ENCODE measurements around the gene BROX. TPM values are rescaled to one million over a fixed set of nuclear protein-coding genes. Genes with fewer than 3 reads are reported as not detected.
"Not testable (repeated sequence)": the region's sequence is repeated elsewhere in the genome, so short reads cannot be mapped to it uniquely, and the experiment has no call there.

The BROX gene
- total and polyA plus RNA-seq, 4 experiments from 2014 or later = 15.6 to 68.3 (median 41.5) TPM

DNA sequence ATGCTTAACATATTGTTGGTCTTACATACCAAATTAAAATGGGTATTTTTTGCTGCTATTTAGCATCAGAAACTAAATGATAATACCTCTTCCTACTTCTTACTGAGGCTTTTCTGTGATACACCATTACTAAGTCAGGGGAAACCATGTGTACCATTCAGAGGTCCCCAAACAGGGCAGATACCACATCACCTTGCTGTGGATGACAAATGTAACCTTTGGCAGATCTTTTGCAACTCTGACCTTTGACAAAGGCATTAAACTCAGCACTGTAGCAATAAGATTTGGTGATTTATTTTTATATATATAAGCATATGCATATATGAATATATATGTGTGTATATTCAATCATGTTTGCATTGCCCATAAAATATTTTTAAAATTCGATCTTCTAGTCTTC, 27.6 kb downstream of the BROX start:
- Histone ChIP-seq H3K4me1 (ENCODE audit: insufficient read depth, low read length) (no peaks in the 10 kb centered on the region), H3K9me3 (ENCODE audit: control insufficient read depth in 1 of 2, low read length in 2 of 2) (no peaks in the 10 kb centered on the region), H3K27me3 (ENCODE audit: insufficient read depth, low read length) (no peaks in the 10 kb centered on the region), H3K36me3 (ENCODE audit: insufficient read depth, low read length) (peaks cover 6% of the 10 kb centered on the region), H3K27ac (ENCODE audit: low read depth, low read length) (no peak overlapping the region), H3K4me3 (ENCODE audit: low read length in 2 of 2) (no peak overlapping the region)
- DNase-seq = no peak
- peaks cover 3 to 4% of the 10 kb centered on the region in 2 donors for H3K36me3 Mint-ChIP-seq
- H3K27me3 Mint-ChIP-seq = no peaks in the 10 kb centered on the region
- CTCF ChIA-PET (ENCODE audit: partially characterized antibody) = interaction anchor here (1.3 to 2.3 kb wide), 3 partner anchors 11 to 350 kb away, joined by 5 to 13 read pairs (median 7); no protein-coding TSS in a partner anchor
- no peaks in the 10 kb centered on the region for H3K4me1 Mint-ChIP-seq
- no peak overlapping the region for H3K27ac Mint-ChIP-seq
- H3K9me3 Mint-ChIP-seq = no peaks in the 10 kb centered on the region
- H3K4me3 Mint-ChIP-seq = no peak overlapping the region
- intact Hi-C loops (cut with micrococcal nuclease) = loop anchor here (2.0 kb wide), 1 partner anchor 383 kb away; no protein-coding TSS in a partner anchor
- POLR2A ChIA-PET (ENCODE audit: partially characterized antibody) = no interaction called here

DNA sequence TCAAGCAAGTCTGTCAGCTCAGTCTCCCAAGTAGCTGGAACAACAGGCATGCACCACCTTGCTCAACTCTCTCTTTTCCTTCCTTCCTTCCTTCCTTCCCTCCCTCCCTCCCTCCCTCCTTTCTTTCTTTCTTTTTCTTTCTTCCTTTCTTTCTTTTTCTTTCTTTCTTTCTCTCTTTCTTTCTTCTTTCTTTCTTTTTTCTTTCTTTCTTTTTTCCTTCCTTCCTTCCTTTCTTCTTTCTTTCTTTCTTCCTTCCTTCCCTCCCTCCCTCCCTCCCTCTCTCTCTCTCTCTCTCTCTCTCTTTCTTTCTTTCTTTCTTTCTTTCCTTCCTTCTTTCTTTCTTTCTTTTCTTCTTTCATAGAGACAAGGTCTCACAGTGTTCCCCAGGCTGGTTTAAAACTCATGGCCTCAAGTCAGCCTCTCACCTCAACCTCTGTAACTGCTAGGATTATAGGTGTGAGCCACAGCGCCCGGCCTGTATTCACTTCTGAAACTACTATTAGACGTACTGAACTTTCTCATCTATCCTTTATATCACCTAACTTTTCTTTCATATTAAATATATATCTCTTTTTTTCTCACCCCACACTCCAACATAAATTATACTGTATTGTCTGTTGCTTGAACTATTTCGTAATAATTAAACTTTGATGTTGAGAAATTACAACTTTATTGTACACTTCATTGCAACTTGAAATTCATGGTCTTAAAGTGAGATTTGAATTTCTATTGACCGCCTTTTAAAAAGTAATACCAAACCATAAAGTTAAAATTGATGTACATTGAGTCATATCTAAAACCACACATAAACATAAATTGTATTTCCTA, 29.5 kb downstream of the BROX start:
- H3K36me3 ChIP-seq (ENCODE audit: insufficient read depth, low read length); H3K27ac ChIP-seq (ENCODE audit: low read depth, low read length); H3K27me3 Mint-ChIP-seq; H3K9me3 ChIP-seq (ENCODE audit: control insufficient read depth in 1 of 2, low read length in 2 of 2); H3K4me3 ChIP-seq (ENCODE audit: low read length in 2 of 2); POLR2A ChIA-PET (ENCODE audit: partially characterized antibody); H3K4me3 Mint-ChIP-seq; DNase-seq; CTCF ChIA-PET (ENCODE audit: partially characterized antibody); H3K4me1 Mint-ChIP-seq; H3K27me3 ChIP-seq (ENCODE audit: insufficient read depth, low read length); H3K9me3 Mint-ChIP-seq; H3K36me3 Mint-ChIP-seq; intact Hi-C loops (cut with micrococcal nuclease); H3K4me1 ChIP-seq (ENCODE audit: insufficient read depth, low read length): not testable (repeated sequence)
- H3K27ac Mint-ChIP-seq = peak overlapping the region in 1 of 7 donors; percentile 13

DNA sequence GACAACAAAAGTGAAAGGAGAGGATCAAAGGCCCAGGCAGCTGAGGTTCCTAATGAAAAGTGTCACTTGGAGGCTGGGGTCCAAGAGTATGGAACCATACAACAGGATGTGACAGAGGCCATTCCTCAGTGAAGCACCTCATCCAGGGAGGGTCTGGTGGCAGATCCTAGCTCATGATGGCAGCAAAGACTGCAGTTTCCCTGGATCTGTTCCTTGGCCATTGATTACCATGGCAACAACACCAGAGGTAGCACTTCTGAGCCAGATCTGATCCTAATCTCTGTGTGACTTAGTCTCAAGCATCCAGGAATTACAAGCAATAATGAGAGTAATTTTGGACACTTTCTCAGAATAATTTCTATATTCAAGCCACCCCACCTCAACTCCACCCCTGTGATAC, 37.6 kb downstream of the BROX start:
- no peaks in the 10 kb centered on the region for H3K27me3 ChIP-seq (ENCODE audit: insufficient read depth, low read length)
- POLR2A ChIA-PET (ENCODE audit: partially characterized antibody) = no interaction called here
- no peak overlapping the region for H3K27ac ChIP-seq (ENCODE audit: low read depth, low read length)
- CTCF ChIA-PET (ENCODE audit: partially characterized antibody) = interaction anchor here (1.5 kb wide), 1 partner anchor 11 kb away, joined by 5 read pairs; no protein-coding TSS in a partner anchor
- no peak overlapping the region for H3K4me3 ChIP-seq (ENCODE audit: low read length in 2 of 2)
- Mint-ChIP-seq H3K27me3 (peaks cover 7 to 13% of the 10 kb centered on the region in 2 donors), H3K4me3 (no peak overlapping the region), H3K9me3 (no peaks in the 10 kb centered on the region), H3K36me3 (no peaks in the 10 kb centered on the region), H3K4me1 (no peaks in the 10 kb centered on the region), H3K27ac (no peak overlapping the region)
- H3K36me3 ChIP-seq (ENCODE audit: insufficient read depth, low read length) = no peaks in the 10 kb centered on the region
- DNase-seq = peak in 1 of 5 donors; percentile 16
- H3K4me1 ChIP-seq (ENCODE audit: insufficient read depth, low read length) = no peaks in the 10 kb centered on the region
- H3K9me3 ChIP-seq (ENCODE audit: control insufficient read depth in 1 of 2, low read length in 2 of 2) = no peaks in the 10 kb centered on the region
- intact Hi-C loops (cut with micrococcal nuclease) = no loop called here

DNA sequence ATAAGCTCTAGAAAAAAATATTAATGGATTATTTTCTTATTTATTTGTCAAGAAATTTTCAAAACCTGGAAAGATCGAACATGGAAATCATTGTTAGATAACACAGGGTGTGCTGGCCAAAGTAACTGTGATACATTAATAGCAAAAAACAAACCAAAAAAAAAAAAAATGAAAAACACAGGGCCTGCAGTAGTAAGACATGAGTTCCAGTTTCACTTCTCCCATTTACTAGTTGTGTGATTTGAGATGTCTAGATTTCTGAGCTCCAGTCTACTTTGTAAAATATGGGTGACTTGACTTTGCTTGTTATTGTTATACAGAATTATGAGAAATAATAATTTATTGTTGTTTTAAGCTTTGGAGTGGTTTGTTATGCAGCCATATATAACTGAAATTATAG, 38.3 kb downstream of the BROX start:
- no peaks in the 10 kb centered on the region for H3K4me1 ChIP-seq (ENCODE audit: insufficient read depth, low read length)
- Mint-ChIP-seq H3K9me3 (peaks cover 0 to 2% (median 0%) of the 10 kb centered on the region in 8 donors), H3K27ac (no peak overlapping the region), H3K36me3 (no peaks in the 10 kb centered on the region), H3K27me3 (peaks cover 8 to 13% of the 10 kb centered on the region in 2 donors), H3K4me1 (no peaks in the 10 kb centered on the region), H3K4me3 (no peak overlapping the region)
- intact Hi-C loops (cut with micrococcal nuclease) = no loop called here
- H3K36me3 ChIP-seq (ENCODE audit: insufficient read depth, low read length) = no peaks in the 10 kb centered on the region
- no peaks in the 10 kb centered on the region for H3K9me3 ChIP-seq (ENCODE audit: control insufficient read depth in 1 of 2, low read length in 2 of 2)
- POLR2A ChIA-PET (ENCODE audit: partially characterized antibody) = no interaction called here
- no peaks in the 10 kb centered on the region for H3K27me3 ChIP-seq (ENCODE audit: insufficient read depth, low read length)
- CTCF ChIA-PET (ENCODE audit: partially characterized antibody) = interaction anchor here (1.3 to 1.5 kb wide), 2 partner anchors 11 to 14 kb away, joined by 3 to 5 read pairs; partner anchors contain the start of gene FAM177B
- H3K27ac ChIP-seq (ENCODE audit: low read depth, low read length) = no peak overlapping the region
- H3K4me3 ChIP-seq (ENCODE audit: low read length in 2 of 2) = no peak overlapping the region
- no peak for DNase-seq

DNA sequence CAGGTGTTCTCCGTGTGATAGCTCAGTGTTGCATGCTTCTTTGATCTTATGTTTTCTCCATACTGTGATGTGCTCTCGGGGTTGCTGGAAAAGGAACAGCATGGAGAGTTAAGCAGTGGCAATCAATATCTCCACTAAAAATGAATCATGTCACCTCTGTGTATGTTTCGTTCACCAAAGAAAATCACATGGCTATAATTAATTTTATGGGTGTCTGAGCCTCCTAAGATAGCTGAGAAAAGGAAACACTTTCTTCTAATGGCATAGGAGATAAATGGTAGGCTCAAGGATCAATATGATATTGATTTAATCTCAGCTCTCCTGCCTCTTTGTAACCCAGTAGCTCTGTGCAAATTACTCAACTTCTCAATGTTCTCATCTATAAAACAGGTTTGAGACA, 38.9 kb downstream of the BROX start:
- Histone ChIP-seq H3K4me1 (ENCODE audit: insufficient read depth, low read length) (no peaks in the 10 kb centered on the region), H3K36me3 (ENCODE audit: insufficient read depth, low read length) (no peaks in the 10 kb centered on the region), H3K27ac (ENCODE audit: low read depth, low read length) (no peak overlapping the region), H3K9me3 (ENCODE audit: control insufficient read depth in 1 of 2, low read length in 2 of 2) (no peaks in the 10 kb centered on the region), H3K27me3 (ENCODE audit: insufficient read depth, low read length) (no peaks in the 10 kb centered on the region), H3K4me3 (ENCODE audit: low read length in 2 of 2) (no peak overlapping the region)
- Mint-ChIP-seq H3K27me3 (peaks cover 12 to 13% of the 10 kb centered on the region in 2 donors), H3K4me1 (no peaks in the 10 kb centered on the region), H3K36me3 (no peaks in the 10 kb centered on the region), H3K4me3 (no peak overlapping the region), H3K9me3 (peaks cover 0 to 2% (median 0%) of the 10 kb centered on the region in 8 donors), H3K27ac (no peak overlapping the region)
- intact Hi-C loops (cut with micrococcal nuclease) = no loop called here
- CTCF ChIA-PET (ENCODE audit: partially characterized antibody) = interaction anchor here (0.8 to 1.5 kb wide), 3 partner anchors 12 to 373 kb away, joined by 3 to 5 read pairs (median 5); partner anchors contain the start of gene FAM177B
- POLR2A ChIA-PET (ENCODE audit: partially characterized antibody) = interaction anchor here (0.7 kb wide), 1 partner anchor 10 kb away, joined by 3 read pairs; no protein-coding TSS in a partner anchor
- DNase-seq = no peak

DNA sequence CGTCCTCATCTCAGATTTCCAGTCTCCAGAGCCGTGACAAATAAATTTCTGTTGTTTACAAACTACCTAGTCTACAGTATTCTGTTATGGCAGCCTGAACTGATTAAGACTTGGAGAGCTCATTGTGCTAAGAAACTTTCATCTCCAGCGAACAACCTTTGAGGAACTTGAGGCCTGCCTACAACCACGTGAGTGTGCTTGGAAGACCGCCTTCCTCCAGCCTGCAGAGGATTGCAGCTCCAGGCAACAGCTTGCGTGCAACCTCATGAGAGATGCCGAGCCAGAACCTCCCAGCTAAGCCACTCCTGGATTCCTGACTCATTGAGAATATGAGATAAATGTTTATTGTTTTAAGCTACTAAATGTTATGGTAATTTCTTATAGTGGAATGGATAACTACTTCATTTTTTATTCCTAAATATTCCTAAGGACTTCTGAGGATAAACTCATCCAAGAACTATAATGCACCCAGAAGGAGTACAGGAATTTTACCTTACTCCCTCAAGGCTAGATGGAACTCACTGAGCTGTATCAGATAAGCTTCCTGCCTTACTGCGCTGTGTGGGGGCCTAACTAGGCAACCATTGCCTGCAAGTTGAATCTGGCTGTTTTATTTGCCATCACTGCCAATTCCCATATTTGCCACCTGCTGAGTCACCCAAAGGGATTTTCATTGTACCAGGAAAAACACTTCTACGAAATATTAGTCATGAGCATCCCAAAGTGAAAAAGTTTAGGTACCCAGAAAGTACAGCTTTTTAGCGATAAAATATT, 42.2 kb downstream of the BROX start:
- Mint-ChIP-seq H3K27me3 (peaks cover 8 to 13% of the 10 kb centered on the region in 2 donors), H3K36me3 (peaks cover 0 to 3% of the 10 kb centered on the region in 2 donors), H3K4me1 (no peaks in the 10 kb centered on the region), H3K4me3 (no peak overlapping the region), H3K27ac (no peak overlapping the region), H3K9me3 (peaks cover 0 to 2% (median 0%) of the 10 kb centered on the region in 8 donors)
- Histone ChIP-seq H3K27ac (ENCODE audit: low read depth, low read length) (no peak overlapping the region), H3K4me3 (ENCODE audit: low read length in 2 of 2) (no peak overlapping the region), H3K36me3 (ENCODE audit: insufficient read depth, low read length) (no peaks in the 10 kb centered on the region), H3K9me3 (ENCODE audit: control insufficient read depth in 1 of 2, low read length in 2 of 2) (no peaks in the 10 kb centered on the region), H3K27me3 (ENCODE audit: insufficient read depth, low read length) (no peaks in the 10 kb centered on the region), H3K4me1 (ENCODE audit: insufficient read depth, low read length) (no peaks in the 10 kb centered on the region)
- peak in 1 of 5 donors; percentile 17 for DNase-seq
- ChIA-PET POLR2A (ENCODE audit: partially characterized antibody) (no interaction called here), CTCF (ENCODE audit: partially characterized antibody) (no interaction called here)
- intact Hi-C loops (cut with micrococcal nuclease) = no loop called here

DNA sequence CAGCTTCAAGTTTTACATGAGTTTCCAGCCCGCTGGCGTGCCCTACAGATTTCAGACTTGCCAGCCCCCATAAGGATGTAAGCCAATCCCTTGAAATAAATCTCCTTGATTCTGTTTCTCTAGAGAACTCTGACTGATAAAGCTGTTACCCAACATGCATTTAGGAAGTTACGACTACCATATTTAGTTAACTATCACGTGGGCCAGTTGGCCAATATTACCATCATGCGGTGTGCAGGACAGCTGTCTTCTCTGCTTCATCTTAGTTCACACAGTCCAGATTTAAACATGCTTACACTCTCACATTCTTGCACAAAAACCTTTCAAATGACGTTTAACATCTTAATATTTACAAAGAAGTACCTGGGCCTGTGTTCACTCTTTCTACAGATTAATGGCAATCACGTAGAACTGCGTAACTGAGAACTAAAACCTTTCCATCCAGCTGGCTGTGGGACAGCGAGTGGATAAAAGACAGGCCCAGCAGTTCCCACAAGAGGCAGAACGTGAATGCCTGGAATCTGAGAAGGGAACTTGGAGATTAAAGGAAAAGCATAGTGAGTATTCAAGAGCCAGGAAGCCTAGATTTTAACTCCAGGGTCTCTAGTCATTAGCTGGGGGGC, 45.4 kb downstream of the BROX start:
- CTCF ChIA-PET (ENCODE audit: partially characterized antibody) = interaction anchor here (1.7 kb wide), 1 partner anchor 366 kb away, joined by 3 read pairs; no protein-coding TSS in a partner anchor
- H3K4me1 ChIP-seq (ENCODE audit: insufficient read depth, low read length) = no peaks in the 10 kb centered on the region

More for the DNA sequence above, 45.4 kb downstream of the BROX start:
- Mint-ChIP-seq H3K9me3 (peaks cover 0 to 7% (median 2%) of the 10 kb centered on the region in 8 donors), H3K27ac (no peak overlapping the region), H3K4me3 (no peak overlapping the region), H3K4me1 (no peaks in the 10 kb centered on the region), H3K27me3 (peaks cover 11 to 18% of the 10 kb centered on the region in 2 donors), H3K36me3 (peaks cover 0 to 3% of the 10 kb centered on the region in 2 donors)
- H3K36me3 ChIP-seq (ENCODE audit: insufficient read depth, low read length) = no peaks in the 10 kb centered on the region
- no peak overlapping the region for H3K27ac ChIP-seq (ENCODE audit: low read depth, low read length)
- intact Hi-C loops (cut with micrococcal nuclease) = no loop called here
- no peaks in the 10 kb centered on the region for H3K27me3 ChIP-seq (ENCODE audit: insufficient read depth, low read length)
- POLR2A ChIA-PET (ENCODE audit: partially characterized antibody) = no interaction called here
- H3K4me3 ChIP-seq (ENCODE audit: low read length in 2 of 2) = no peak overlapping the region
- no peak for DNase-seq
- H3K9me3 ChIP-seq (ENCODE audit: control insufficient read depth in 1 of 2, low read length in 2 of 2) = no peaks in the 10 kb centered on the region
